Ovary (tissue), 9 donors: ENCODE measurements around the gene MRNIP. TPM values are rescaled to one million over a fixed set of nuclear protein-coding genes. Genes with fewer than 3 reads are reported as not detected.

ENCODE experiments used
- DNase-seq, 5 donors: peaks; one replicate each; pipeline ENCODE4 v3.0.0-alpha.2; 2019 to 2020
- H3K27ac ChIP-seq, 2 donors: fragments of 200-600 bp; one replicate each; pipeline versions ENCODE4 v1.5.1 to v1.8.0; 2019 to 2022
- H3K27me3 ChIP-seq: fragments of 200-600 bp; one replicate; pipeline ENCODE4 v1.8.0; 2022
- H3K36me3 ChIP-seq: fragments of 200-600 bp; sonication (generic); one replicate; pipeline ENCODE4 v1.5.1; 2019
- H3K4me1 ChIP-seq: one replicate; pipeline ENCODE4 v1.8.1; 2013; ENCODE audit warnings: mild to moderate bottlenecking, moderate library complexity; ENCODE audit not compliant: insufficient read depth
- H3K4me3 ChIP-seq: fragments of 200-600 bp; sonication (generic); one replicate; pipeline ENCODE4 v1.5.1; 2017
- H3K9me3 ChIP-seq, 2 donors: fragments of 200-600 bp in 1 of 2; sonication (generic) in 1 of 2; one replicate each; pipeline versions ENCODE4 v1.5.1 to v1.8.1; 2013 to 2019; ENCODE audit warnings: mild to moderate bottlenecking in 1 of 2, moderate library complexity in 1 of 2
- CTCF ChIP-seq, 3 donors: fragments of 450-650 bp in 2 of 3; fragments of 200-600 bp in 1 of 3; IDR thresholded peaks; one replicate each; pipeline versions ENCODE4 v1.5.1 to v1.8.0; 2016 to 2022; ENCODE audit warnings: antibody characterized with exemption in 3 of 3, mild to moderate bottlenecking in 1 of 3
- EP300 ChIP-seq: sonication (generic); formaldehyde crosslinking; IDR thresholded peaks from one replicate; pipeline ENCODE4 v1.6.1; 2017; ENCODE audit warnings: antibody characterized with exemption
- POLR2A ChIP-seq: fragments of 450-650 bp; IDR thresholded peaks from one replicate; pipeline ENCODE4 v1.6.1; 2017; ENCODE audit warnings: antibody characterized with exemption, mild to moderate bottlenecking, moderate library complexity
- WGBS, 3 donors: extraction: QIAGEN DNeasy Blood & Tissue Kit in 1 of 3; methylation state at CpG; one replicate each; pipeline versions ENCODE4 v1.1.5 to v1.1.7; 2013 to 2017; 5-methylcytosine and 5-hydroxymethylcytosine counted together
- intact Hi-C, 4 donors: fragments of 100-400 bp; cut with DNase I; formaldehyde crosslinking; loops; one replicate each; pipeline versions ENCODE4 v1.11.0 to v1.15.1; 2022 to 2023
- polyA plus RNA-seq, 2 donors: library from polyadenylated mRNA; stranded (reverse); fragments of 200-250 nt in 1 of 2; fragments of 350-450 nt in 1 of 2; fragmentation: Illumina TruSeq in 1 of 2; extraction: RNeasy Lipid Tissue Mini Kit (QIAGEN cat#74804) in 1 of 2; gene quantifications; one replicate each; pipeline ENCODE4 v1.2.3, GENCODE V29; 2013 to 2014
- total RNA-seq, 7 donors: library from RNA; depleted of rRNA in 2 of 7; stranded (reverse); fragments of >200 nt in 2 of 7; fragmentation: NEBNext Ultra II Directional in 3 of 7; extraction: Animal tissue kit (Norgen Biotek cat#: 25700) in 3 of 7; gene quantifications; one replicate each; pipeline versions ENCODE4 v1.1.0 to v1.2.4, GENCODE V29; 2016 to 2023
- donor health status: DM: no; HTN: no; CAD: no; lungs with moderate emphysema.
- donor health status: DM: no; HTN: no; CAD: no.
- donor health status: Bipolar disorder and iron deficiency.
- donor health status: DM: yes; HTN: yes; CAD: no.
- donor health status: DM: no; HTN: no; CAD: no.
- donor health status: DM: yes; HTN: yes; CAD: no.

The MRNIP gene
- total and polyA plus RNA-seq, 9 donors: 26.9 to 61.1 (median 50.3) TPM

GRCh38 chr5:179794575-179794974, 64.0 kb downstream of the MRNIP start:
- DNase-seq: peak in 4 of 5 donors; percentile 25 to 42 (median 33)
- no peak for TF ChIP-seq EP300
- TF ChIP-seq POLR2A: no peak
- no peak for TF ChIP-seq CTCF (IDR thresholded peaks at IDR 0.05)
- H3K9me3 ChIP-seq: no peaks in the 10 kb centered on the region
- H3K36me3 ChIP-seq: no peaks in the 10 kb centered on the region
- no peaks in the 10 kb centered on the region for H3K27me3 ChIP-seq
- no peak overlapping the region for H3K4me3 ChIP-seq
- intact Hi-C loops: loop anchor here in 1 of 4 donors (10.0 kb wide), 2 partner anchors 60 to 110 kb away; partner anchors contain the start of genes MRNIP and TBC1D9B
- H3K27ac ChIP-seq: peak overlapping the region in 1 of 2 donors; percentile 68
- 85 to 91% (median 86%) methylated on average over 3 of the region's 3 CpGs for WGBS, 3 donors
- peaks cover 15% of the 10 kb centered on the region for H3K4me1 ChIP-seq

GRCh38 chr5:179794171-179794570, 64.4 kb downstream of the MRNIP start:
- H3K4me3 ChIP-seq: no peak overlapping the region
- WGBS, 3 donors: 63 to 66% (median 63%) methylated on average over 3 of the region's 3 CpGs
- H3K36me3 ChIP-seq: no peaks in the 10 kb centered on the region
- H3K27ac ChIP-seq: peak overlapping the region; percentile 17 to 68
- no peaks in the 10 kb centered on the region for H3K27me3 ChIP-seq
- DNase-seq: peak in 4 of 5 donors; percentile 23 to 44 (median 38)
- TF ChIP-seq CTCF (IDR thresholded peaks at IDR 0.05): no peak
- intact Hi-C loops: loop anchor here in 1 of 4 donors (10.0 kb wide), 2 partner anchors 61 to 111 kb away; partner anchors contain the start of genes MRNIP and TBC1D9B
- H3K4me1 ChIP-seq: peaks cover 15% of the 10 kb centered on the region
- no peaks in the 10 kb centered on the region for H3K9me3 ChIP-seq

- 3 to 6% (median 5%) methylated on average over 18 to 19 of the region's 19 CpGs for WGBS, 3 donors
- Histone ChIP-seq H3K27ac (peak within 1 kb of the TSS; percentile 17 to 68), H3K9me3 (no peaks in the 10 kb centered on the region), H3K4me3 (no peak within 1 kb of the TSS), H3K36me3 (no peaks in the 10 kb centered on the region), H3K27me3 (no peaks in the 10 kb centered on the region), H3K4me1 (peaks cover 15% of the 10 kb centered on the region)
- DNase-seq: peak; percentile 80 to 90 (median 86)
- intact Hi-C loops: loop anchor here in 1 of 4 donors (10.0 kb wide), 2 partner anchors 61 to 111 kb away; partner anchors contain the start of genes MRNIP and TBC1D9B
- no peak for TF ChIP-seq POLR2A
- TF ChIP-seq CTCF (IDR thresholded peaks at IDR 0.05): no peak
- TF ChIP-seq EP300: no peak
These were observed 65.0 kb downstream of the MRNIP start, which contains the start of gene LTC4S for GRCh38 chr5:179793468-179794139. Gene LTC4S, plus strand, starts transcription at chr5:179793986. Its CDS starts 95 bp downstream, at chr5:179794081.

- WGBS, 3 donors: 84 to 90% (median 89%) methylated on average over 21 to 24 of the region's 24 CpGs
- TF ChIP-seq CTCF (IDR thresholded peaks at IDR 0.05) (no peak), POLR2A (no peak), EP300 (no peak)
- intact Hi-C loops: loop anchor here in 1 of 4 donors (10.0 kb wide), 2 partner anchors 62 to 112 kb away; partner anchors contain the start of genes MRNIP and TBC1D9B
- Histone ChIP-seq H3K27ac (peak overlapping the region; percentile 17 to 68), H3K27me3 (no peaks in the 10 kb centered on the region), H3K9me3 (no peaks in the 10 kb centered on the region), H3K36me3 (no peaks in the 10 kb centered on the region), H3K4me3 (no peak overlapping the region), H3K4me1 (peaks cover 15% of the 10 kb centered on the region)
- peak; percentile 19 to 43 (median 41) for DNase-seq
These were observed 65.8 kb downstream of the MRNIP start for GRCh38 chr5:179792612-179793467.
